ENCODE measurements around the gene CCT6B.

DNA sequence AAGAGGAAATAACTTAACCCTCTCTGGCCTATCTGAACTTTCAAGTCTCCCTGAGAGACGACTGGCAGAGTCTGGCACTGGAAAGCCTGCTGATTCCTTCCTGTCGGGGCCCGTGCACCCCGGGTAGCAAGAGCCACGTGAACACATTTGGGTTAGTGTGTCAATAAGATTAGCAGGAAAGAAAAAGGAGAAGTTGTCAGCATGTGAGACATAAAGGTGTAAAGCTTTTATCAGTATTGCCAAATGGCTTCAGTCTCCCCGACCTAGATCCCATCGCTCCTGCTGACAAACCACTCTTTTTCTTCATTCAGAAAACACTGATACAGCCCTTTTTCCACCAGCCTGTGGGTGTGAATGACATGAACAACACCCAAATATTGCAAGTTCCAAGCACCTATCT lies 74.4 kb downstream of the CCT6B start:
- TF ChIP-seq CTCF (conservative IDR thresholded peaks at IDR 0.05; ENCODE audit: low read length) (no peak), EZH2phosphoT487 (IDR thresholded peaks at IDR 0.05; ENCODE audit: borderline replicate concordance) (no peak)
